SK-N-SH treated with all-trans-retinoic acid at 6 μM for 48 hours (cell line): ENCODE data around the gene DOK1.

Experiments used
- ATAC-seq: fragments of 200-7000 bp; cut with Tn5 transposase; 3 replicates; pipeline ENCODE4 v1.9.1; 2020; ENCODE audit warnings: mild to moderate bottlenecking, moderate library complexity
- ARNTL ChIP-seq: fragments of 450-650 bp; formaldehyde crosslinking; IDR thresholded peaks from 2 replicates; pipeline ENCODE4 v1.5.0; 2020; ENCODE audit warnings: low read depth, mild to moderate bottlenecking, moderate library complexity, borderline replicate concordance
- BACH2 ChIP-seq: fragments of 250-450 bp; sonication (Bioruptor Pico); IDR thresholded peaks from 2 replicates; pipeline ENCODE4 v1.9.0; 2021; ENCODE audit warnings: mild to moderate bottlenecking, borderline replicate concordance
- CSDC2 ChIP-seq: fragments of 250-450 bp; sonication (Bioruptor Pico); IDR thresholded peaks from 2 replicates; pipeline ENCODE4 v1.5.0; 2020; ENCODE audit warnings: mild to moderate bottlenecking, moderate library complexity
- ESRRG ChIP-seq: fragments of 250-450 bp; sonication (Bioruptor Pico); IDR thresholded peaks from 2 replicates; pipeline ENCODE4 v1.6.1; 2021; ENCODE audit warnings: mild to moderate bottlenecking
- GLIS3 ChIP-seq: fragments of 250-450 bp; sonication (Bioruptor Pico); IDR thresholded peaks from 2 replicates; pipeline ENCODE4 v1.5.0; 2020; ENCODE audit warnings: mild to moderate bottlenecking, moderate library complexity
- ISL1 ChIP-seq: fragments of 250-450 bp; sonication (Bioruptor Pico); IDR thresholded peaks from 2 replicates; pipeline ENCODE4 v2.1.2; 2022; ENCODE audit warnings: mild to moderate bottlenecking, moderate library complexity
- OSR1 ChIP-seq: fragments of 250-450 bp; sonication (Bioruptor Pico); IDR thresholded peaks from 2 replicates; pipeline ENCODE4 v1.8.0; 2022; ENCODE audit warnings: moderate library complexity, mild to moderate bottlenecking, inconsistent platforms
- PPARA ChIP-seq: fragments of 250-450 bp; sonication (Bioruptor Pico); IDR thresholded peaks from 2 replicates; pipeline ENCODE4 v1.5.0; 2020; ENCODE audit warnings: mild to moderate bottlenecking, borderline replicate concordance
- RARB ChIP-seq: fragments of 250-450 bp; sonication (Bioruptor Pico); IDR thresholded peaks from 2 replicates; pipeline ENCODE4 v1.8.0; 2021; ENCODE audit warnings: mild to moderate bottlenecking, moderate library complexity
- SNAI2 ChIP-seq: fragments of 250-450 bp; sonication (Bioruptor Pico); IDR thresholded peaks from 2 replicates; pipeline ENCODE4 v1.5.0; 2020; ENCODE audit warnings: mild to moderate bottlenecking, moderate library complexity
- TCF4 ChIP-seq: fragments of 250-450 bp; sonication (Bioruptor Pico); IDR thresholded peaks from 2 replicates; pipeline ENCODE4 v1.8.0; 2021; ENCODE audit warnings: mild to moderate bottlenecking, moderate library complexity, borderline replicate concordance
- TOX ChIP-seq: fragments of 250-450 bp; sonication (Bioruptor Pico); IDR thresholded peaks from 2 replicates; pipeline ENCODE4 v1.8.0; 2021; ENCODE audit warnings: mild to moderate bottlenecking, moderate library complexity, borderline replicate concordance
- ZC3H10 ChIP-seq: fragments of 250-450 bp; sonication (Bioruptor Pico); IDR thresholded peaks from 2 replicates; pipeline ENCODE4 v1.5.1; 2021; ENCODE audit warnings: mild to moderate bottlenecking, moderate library complexity
- ZFP3 ChIP-seq: fragments of 250-450 bp; sonication (Bioruptor Pico); IDR thresholded peaks from 2 replicates; pipeline ENCODE4 v1.5.0; 2020; ENCODE audit warnings: mild to moderate bottlenecking, moderate library complexity
- ZFP30 ChIP-seq: fragments of 450-650 bp; formaldehyde crosslinking; IDR thresholded peaks from 2 replicates; pipeline ENCODE4 v1.5.0; 2022; ENCODE audit warnings: mild to moderate bottlenecking, moderate library complexity
- ZNF565 ChIP-seq: fragments of 450-650 bp; formaldehyde crosslinking; conservative IDR thresholded peaks from 2 replicates; pipeline ENCODE4 v1.5.0; 2020; ENCODE audit warnings: low read depth, mild to moderate bottlenecking, moderate library complexity
- ZNF70 ChIP-seq: fragments of 450-650 bp; formaldehyde crosslinking; IDR thresholded peaks from 2 replicates; pipeline ENCODE4 v1.5.0; 2020; ENCODE audit warnings: mild to moderate bottlenecking, moderate library complexity
- ZNF8 ChIP-seq: fragments of 450-650 bp; formaldehyde crosslinking; IDR thresholded peaks from 2 replicates; pipeline ENCODE4 v1.5.0; 2020; ENCODE audit warnings: mild to moderate bottlenecking, moderate library complexity
- TF ChIP-seq, protein P1 (sequence below): fragments of 250-450 bp; sonication (Bioruptor Pico); IDR thresholded peaks from 2 replicates; pipeline ENCODE4 v1.8.0; 2020; ENCODE audit warnings: mild to moderate bottlenecking, moderate library complexity, borderline replicate concordance
- TF ChIP-seq, protein P2 (sequence below): fragments of 250-450 bp; sonication (Bioruptor Pico); IDR thresholded peaks from 2 replicates; pipeline ENCODE4 v1.5.1; 2020; ENCODE audit warnings: low read depth, mild to moderate bottlenecking, moderate library complexity
- TF ChIP-seq, protein P3 (sequence below): fragments of 250-450 bp; sonication (Bioruptor Pico); IDR thresholded peaks from 2 replicates; pipeline ENCODE4 v1.5.1; 2021; ENCODE audit warnings: mild to moderate bottlenecking, moderate library complexity
- TF ChIP-seq, protein P4 (sequence below): fragments of 250-450 bp; sonication (Bioruptor Pico); IDR thresholded peaks from 2 replicates; pipeline ENCODE4 v1.5.0; 2020; ENCODE audit warnings: mild to moderate bottlenecking, moderate library complexity

The DOK1 gene

DNA sequence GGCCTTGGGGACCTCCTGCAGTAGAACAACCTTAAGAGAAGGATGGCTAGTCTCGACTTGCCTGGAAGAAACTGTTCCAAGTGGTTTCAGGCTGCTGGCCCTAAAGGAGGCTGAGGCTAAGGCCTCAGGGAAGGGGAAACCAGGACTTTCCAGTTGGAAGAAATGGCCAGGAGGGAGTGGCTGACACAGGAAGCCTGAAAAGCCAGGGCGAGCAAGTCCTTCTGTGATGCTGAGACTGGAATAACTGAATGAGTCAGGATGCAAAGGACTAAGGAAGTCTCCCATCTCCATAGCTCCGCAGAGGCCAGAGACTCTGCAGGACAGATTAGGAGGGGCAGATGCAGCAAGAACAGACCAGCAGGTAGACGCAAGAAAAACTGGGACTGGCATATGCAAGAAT is 17.4 kb upstream of the DOK1 start:
- TF ChIP-seq ZNF8 (no peak), PPARA (CRISPR knock-in tag) (no peak), ZNF70 (CRISPR knock-in tag) (no peak), CSDC2 (no peak), RARB (CRISPR knock-in tag) (no peak), ZFP3 (CRISPR knock-in tag) (no peak), ZNF565 (CRISPR knock-in tag) (no peak), ESRRG (CRISPR knock-in tag) (no peak), SNAI2 (CRISPR knock-in tag) (no peak), BACH2 (CRISPR knock-in tag) (no peak), TCF4 (CRISPR knock-in tag) (no peak), ZFP30 (no peak), OSR1 (CRISPR knock-in tag) (no peak), GLIS3 (CRISPR knock-in tag) (no peak), TOX (CRISPR knock-in tag) (no peak)
- TF ChIP-seq, protein P1, sequence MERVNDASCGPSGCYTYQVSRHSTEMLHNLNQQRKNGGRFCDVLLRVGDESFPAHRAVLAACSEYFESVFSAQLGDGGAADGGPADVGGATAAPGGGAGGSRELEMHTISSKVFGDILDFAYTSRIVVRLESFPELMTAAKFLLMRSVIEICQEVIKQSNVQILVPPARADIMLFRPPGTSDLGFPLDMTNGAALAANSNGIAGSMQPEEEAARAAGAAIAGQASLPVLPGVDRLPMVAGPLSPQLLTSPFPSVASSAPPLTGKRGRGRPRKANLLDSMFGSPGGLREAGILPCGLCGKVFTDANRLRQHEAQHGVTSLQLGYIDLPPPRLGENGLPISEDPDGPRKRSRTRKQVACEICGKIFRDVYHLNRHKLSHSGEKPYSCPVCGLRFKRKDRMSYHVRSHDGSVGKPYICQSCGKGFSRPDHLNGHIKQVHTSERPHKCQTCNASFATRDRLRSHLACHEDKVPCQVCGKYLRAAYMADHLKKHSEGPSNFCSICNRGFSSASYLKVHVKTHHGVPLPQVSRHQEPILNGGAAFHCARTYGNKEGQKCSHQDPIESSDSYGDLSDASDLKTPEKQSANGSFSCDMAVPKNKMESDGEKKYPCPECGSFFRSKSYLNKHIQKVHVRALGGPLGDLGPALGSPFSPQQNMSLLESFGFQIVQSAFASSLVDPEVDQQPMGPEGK (CRISPR knock-in tag): no peak
- TF ChIP-seq, protein P2, sequence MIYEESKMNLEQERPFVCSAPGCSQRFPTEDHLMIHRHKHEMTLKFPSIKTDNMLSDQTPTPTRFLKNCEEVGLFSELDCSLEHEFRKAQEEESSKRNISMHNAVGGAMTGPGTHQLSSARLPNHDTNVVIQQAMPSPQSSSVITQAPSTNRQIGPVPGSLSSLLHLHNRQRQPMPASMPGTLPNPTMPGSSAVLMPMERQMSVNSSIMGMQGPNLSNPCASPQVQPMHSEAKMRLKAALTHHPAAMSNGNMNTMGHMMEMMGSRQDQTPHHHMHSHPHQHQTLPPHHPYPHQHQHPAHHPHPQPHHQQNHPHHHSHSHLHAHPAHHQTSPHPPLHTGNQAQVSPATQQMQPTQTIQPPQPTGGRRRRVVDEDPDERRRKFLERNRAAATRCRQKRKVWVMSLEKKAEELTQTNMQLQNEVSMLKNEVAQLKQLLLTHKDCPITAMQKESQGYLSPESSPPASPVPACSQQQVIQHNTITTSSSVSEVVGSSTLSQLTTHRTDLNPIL: no peak
- ATAC-seq: no peak

DNA sequence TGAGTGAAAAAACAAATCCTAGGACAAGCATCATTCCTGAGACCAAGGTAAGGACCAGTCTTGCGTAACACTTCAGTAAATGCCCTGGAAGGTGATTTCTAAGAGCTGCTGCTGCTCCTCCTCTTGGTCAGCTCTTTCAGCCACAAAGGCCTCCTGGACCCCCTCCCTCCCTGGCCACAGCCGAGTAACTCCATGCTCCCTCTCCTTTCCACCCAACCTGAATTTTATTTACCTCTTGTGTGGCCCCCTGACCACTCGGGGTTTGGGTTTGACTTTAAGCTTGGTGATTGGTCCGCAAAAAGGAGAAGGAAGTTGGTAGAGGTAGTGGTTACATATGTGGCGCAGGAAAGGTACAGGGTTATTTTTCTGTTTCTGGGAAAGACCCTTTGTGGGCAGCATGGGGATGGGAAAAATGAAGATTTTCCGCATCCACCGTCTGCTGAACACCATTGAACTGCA is 15.6 kb upstream of the DOK1 start:
- ATAC-seq: no peak
- no peak for TF ChIP-seq ISL1 (CRISPR knock-in tag)
- TF ChIP-seq TCF4 (CRISPR knock-in tag): no peak
- TF ChIP-seq ESRRG (CRISPR knock-in tag): no peak
- TF ChIP-seq, all 23 proteins: peak for 0

DNA sequence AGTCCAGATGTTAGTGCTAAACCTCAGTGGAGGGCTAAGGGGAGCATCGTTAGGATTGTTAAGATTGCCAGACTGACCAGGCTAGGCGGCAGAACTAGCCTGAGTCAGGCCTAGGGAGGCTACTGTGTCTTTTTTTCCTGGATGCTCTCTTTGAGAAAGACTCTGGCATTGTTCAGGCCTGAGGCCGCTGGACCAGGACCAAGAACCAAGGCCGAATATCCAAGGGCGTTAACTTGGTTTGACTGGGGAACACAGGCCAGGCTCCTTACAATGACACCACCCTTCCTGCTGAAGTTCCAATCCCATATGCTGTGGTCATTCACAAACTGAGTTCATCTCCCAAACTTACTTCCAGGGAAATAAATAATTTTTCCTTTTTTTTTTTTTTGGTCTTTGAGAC is 14.2 kb upstream of the DOK1 start:
- TF ChIP-seq ZC3H10 (CRISPR knock-in tag) (no peak), ZNF565 (CRISPR knock-in tag) (no peak), ARNTL (no peak), RARB (CRISPR knock-in tag) (no peak), CSDC2 (no peak), ZNF70 (CRISPR knock-in tag) (no peak), GLIS3 (CRISPR knock-in tag) (no peak), OSR1 (CRISPR knock-in tag) (no peak)
- TF ChIP-seq, protein P3, sequence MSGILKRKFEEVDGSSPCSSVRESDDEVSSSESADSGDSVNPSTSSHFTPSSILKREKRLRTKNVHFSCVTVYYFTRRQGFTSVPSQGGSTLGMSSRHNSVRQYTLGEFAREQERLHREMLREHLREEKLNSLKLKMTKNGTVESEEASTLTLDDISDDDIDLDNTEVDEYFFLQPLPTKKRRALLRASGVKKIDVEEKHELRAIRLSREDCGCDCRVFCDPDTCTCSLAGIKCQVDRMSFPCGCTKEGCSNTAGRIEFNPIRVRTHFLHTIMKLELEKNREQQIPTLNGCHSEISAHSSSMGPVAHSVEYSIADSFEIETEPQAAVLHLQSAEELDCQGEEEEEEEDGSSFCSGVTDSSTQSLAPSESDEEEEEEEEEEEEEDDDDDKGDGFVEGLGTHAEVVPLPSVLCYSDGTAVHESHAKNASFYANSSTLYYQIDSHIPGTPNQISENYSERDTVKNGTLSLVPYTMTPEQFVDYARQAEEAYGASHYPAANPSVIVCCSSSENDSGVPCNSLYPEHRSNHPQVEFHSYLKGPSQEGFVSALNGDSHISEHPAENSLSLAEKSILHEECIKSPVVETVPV (CRISPR knock-in tag): no peak
- TF ChIP-seq, protein P1 (CRISPR knock-in tag): no peak
- TF ChIP-seq, protein P4, sequence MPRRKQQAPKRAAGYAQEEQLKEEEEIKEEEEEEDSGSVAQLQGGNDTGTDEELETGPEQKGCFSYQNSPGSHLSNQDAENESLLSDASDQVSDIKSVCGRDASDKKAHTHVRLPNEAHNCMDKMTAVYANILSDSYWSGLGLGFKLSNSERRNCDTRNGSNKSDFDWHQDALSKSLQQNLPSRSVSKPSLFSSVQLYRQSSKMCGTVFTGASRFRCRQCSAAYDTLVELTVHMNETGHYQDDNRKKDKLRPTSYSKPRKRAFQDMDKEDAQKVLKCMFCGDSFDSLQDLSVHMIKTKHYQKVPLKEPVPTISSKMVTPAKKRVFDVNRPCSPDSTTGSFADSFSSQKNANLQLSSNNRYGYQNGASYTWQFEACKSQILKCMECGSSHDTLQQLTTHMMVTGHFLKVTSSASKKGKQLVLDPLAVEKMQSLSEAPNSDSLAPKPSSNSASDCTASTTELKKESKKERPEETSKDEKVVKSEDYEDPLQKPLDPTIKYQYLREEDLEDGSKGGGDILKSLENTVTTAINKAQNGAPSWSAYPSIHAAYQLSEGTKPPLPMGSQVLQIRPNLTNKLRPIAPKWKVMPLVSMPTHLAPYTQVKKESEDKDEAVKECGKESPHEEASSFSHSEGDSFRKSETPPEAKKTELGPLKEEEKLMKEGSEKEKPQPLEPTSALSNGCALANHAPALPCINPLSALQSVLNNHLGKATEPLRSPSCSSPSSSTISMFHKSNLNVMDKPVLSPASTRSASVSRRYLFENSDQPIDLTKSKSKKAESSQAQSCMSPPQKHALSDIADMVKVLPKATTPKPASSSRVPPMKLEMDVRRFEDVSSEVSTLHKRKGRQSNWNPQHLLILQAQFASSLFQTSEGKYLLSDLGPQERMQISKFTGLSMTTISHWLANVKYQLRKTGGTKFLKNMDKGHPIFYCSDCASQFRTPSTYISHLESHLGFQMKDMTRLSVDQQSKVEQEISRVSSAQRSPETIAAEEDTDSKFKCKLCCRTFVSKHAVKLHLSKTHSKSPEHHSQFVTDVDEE (CRISPR knock-in tag): no peak
- no peak for ATAC-seq
